GM12892 (cell line): Measurements from ENCODE around the gene ZNF830.

Source experiments
- DNase-seq: peaks from one replicate; pipeline ENCODE4 v3.0.0; 2011; ENCODE audit not compliant: insufficient read length
- FAIRE-seq: peaks from 2 replicates; lab custom pipeline; 2011; peaks lifted over from hg19 to GRCh38; lab: Jason Lieb, UNC
- POLR2A ChIP-seq: IDR thresholded peaks from 2 replicates; pipeline ENCODE4 v1.6.1; 2011; ENCODE audit warnings: low read depth, low read length, control low read depth
- POLR2AphosphoS5 ChIP-seq: IDR thresholded peaks from 2 replicates; pipeline ENCODE4 v1.6.1; 2011; ENCODE audit warnings: low read depth, low read length, control low read depth
- TAF1 ChIP-seq: IDR thresholded peaks from 2 replicates; pipeline ENCODE4 v1.6.1; 2011; ENCODE audit warnings: low read depth, mild to moderate bottlenecking, control low read depth, low read length, borderline replicate concordance

ZNF830 gene

DNA sequence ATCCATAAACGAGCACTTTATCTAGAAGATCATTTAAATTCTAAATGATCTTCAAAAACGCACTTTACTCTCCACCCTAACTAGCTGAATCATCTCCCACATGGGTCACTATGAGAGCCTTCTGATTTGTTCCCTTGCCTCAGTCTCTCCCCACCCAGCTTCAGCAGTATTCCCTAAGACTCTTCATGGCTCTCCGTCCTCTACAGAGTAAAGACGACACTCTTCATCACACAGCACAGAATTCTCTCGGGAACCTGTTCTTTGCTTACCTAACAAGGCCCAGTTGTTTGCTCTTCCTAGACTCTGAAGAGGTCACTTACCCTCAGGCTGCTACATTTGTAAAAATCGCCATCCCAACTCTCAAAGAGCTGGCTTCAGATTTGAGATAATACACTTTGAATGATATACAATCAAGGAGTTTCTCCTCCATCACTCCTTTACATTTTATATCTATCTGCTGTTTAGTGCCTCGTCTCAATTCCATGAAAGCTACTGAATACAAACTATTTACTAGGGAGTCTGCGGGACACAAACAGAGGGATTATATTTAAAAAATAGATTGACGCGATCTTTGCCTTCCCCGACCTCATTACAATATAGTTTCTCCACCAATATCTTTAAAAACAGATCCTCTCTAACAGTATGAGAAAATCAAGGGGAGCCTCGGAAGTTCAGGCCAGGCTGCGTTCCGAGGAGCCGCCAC is 18.5 kb downstream of the ZNF830 start:
- FAIRE-seq = no peak
- no peak for DNase-seq
- TF ChIP-seq POLR2A (no peak), POLR2AphosphoS5 (no peak), TAF1 (no peak)

DNA sequence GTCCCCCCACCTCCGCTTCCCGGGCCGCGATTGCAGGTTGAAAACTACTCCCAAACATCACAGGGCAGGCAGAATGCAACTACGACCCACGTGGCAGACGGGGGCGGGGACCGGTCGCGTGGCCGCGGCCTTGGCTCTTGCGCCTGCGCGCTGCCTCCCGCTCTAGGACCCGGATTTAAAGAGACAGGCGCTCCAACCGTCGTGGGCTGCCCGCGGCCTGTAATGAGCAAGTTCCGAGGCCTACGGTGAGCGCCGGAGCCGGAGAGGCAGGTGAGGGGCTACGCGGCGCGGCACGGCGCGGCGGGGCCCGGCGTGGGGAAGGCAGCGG is 19.0 kb downstream of the ZNF830 start, which contains the start of gene LIG3:
Gene LIG3, plus strand, starts transcription at position 160 of the 328 bp plus-strand sequence. CDS start 2,494 bp downstream, outside the sequence.
- DNase-seq = peak; percentile 89
- TF ChIP-seq POLR2AphosphoS5 = peak; percentile 74
- TF ChIP-seq POLR2A = peak; percentile 70; the same call in 1 of the 2 replicates
- TF ChIP-seq TAF1 = peak; percentile 69; the same call in 1 of the 2 replicates
- FAIRE-seq = peak; percentile 97

DNA sequence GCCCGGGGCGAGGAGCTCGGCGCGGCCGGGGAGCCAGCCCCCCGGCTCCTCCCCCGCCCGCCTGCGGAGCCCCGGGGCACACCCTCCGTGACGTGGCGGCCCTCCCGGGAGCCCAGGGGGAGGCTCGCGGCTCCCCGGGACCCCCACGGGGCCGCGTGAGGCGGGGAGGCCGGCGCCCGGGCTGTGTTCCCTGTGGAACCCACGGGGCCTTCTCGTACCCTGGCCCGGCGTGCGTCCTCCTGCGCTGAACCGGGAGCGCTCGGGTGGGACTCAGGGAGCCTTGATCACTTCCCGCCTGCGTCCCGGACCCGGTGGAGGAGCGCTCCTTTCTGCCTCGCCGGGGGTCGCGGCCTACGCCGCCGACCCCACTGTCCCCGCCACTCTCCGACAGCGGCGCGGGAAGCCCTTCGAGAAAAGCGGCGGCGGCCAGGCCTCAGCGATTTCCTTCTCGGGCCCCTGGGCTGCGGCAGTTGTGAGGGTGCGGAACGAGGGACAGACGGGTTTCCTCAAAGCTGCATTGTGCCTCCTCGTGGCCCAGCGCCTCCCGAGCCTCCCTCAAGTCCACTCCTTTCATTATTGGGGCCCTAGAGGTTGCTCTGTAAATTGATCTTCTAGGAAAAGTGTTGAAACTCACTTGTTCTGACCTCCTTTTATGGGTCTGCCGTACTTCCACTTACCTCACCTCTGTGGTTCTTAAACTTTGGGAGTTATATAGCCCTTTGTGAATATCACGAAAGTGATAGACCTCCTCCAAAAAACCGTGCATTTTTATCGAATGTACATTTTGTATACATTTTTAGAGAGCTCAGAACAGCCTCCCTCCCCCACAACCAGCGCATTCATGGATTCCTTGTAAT is 19.6 kb downstream of the ZNF830 start:
- peak; percentile 84 for FAIRE-seq
- peak; percentile 90 for DNase-seq
- TF ChIP-seq POLR2A = peak; percentile 79; the same call in 1 of the 2 replicates
- no peak for TF ChIP-seq TAF1
- TF ChIP-seq POLR2AphosphoS5 = peak; percentile 21; the same call in 1 of the 2 replicates

DNA sequence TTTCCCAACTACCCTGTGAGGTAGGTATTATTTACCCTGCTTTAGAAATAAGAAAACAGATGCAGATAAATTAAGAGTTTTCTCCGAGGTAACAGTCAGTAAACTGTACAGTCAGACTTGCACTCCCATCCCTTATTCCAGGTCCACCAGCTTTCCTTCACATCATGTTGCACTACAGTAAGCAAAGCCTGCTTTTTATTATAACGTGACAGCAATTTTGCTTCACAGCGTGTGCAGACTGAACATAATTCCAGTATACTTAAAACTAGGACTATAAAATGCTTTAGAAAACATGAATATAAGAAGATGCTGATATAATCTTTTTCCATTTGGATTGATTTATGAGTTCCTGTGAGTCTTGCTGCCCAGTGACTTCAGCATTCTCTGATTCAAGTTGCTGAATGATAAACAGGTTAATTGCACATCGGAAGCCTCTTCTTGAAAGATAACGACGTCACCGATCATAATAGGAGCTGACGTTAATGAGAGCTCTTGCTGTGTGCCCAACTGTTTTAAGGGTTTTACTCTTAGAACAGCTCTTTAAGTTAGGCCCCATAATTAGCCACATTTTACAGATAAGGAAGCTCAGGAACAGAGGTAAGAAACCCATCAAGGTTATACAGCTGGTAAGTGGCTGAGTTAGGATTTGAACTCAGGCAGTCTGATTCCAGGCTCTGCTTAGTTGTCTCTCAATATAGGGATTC is 20.4 kb downstream of the ZNF830 start:
- TF ChIP-seq POLR2AphosphoS5 (no peak), TAF1 (no peak), POLR2A (no peak)
- no peak for DNase-seq
- peak; percentile 17 for FAIRE-seq

DNA sequence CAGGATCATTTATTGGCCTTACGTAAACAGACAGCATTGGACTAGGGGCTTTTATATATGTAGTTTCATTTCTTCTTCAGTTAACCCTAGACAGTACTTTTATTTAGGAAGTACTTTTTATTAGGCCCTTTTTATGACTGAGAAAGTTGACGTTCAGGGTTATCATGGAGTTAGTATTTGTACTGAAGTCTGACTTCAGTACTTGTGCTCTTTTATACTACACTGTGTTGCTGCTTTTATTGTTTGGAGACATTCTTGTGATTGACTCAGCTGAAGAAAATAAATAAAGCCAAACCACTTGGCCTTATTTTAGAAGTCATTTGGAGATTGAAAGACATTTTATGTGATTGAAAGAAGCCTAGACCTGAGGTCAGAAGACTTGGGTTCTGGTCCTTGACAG is 25.9 kb downstream of the ZNF830 start:
- TF ChIP-seq POLR2A (no peak), TAF1 (no peak), POLR2AphosphoS5 (no peak)
- no peak for FAIRE-seq
- DNase-seq = no peak

DNA sequence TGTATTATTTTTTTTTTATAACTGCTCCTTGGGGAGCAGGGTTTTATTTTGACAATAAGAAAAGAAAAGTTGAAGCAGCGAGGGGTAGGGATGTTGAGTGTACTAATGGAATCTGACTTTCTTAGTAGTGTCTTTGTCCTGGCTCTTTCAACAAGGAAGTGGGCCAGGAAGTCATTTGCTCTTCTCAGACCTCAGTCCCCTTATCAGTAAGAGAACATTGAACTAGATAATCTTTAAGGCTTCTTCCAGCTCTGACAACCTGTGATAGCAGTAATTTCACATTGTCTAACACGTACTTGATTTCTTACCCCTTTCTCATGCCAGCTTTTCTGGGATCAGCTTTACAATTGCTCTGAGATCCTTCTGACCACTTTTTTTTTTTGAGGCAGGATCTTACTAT is 27.3 kb downstream of the ZNF830 start:
- FAIRE-seq (no peak), DNase-seq (no peak)
- no peak for TF ChIP-seq POLR2A
- TF ChIP-seq TAF1 = no peak
- TF ChIP-seq POLR2AphosphoS5 = no peak

DNA sequence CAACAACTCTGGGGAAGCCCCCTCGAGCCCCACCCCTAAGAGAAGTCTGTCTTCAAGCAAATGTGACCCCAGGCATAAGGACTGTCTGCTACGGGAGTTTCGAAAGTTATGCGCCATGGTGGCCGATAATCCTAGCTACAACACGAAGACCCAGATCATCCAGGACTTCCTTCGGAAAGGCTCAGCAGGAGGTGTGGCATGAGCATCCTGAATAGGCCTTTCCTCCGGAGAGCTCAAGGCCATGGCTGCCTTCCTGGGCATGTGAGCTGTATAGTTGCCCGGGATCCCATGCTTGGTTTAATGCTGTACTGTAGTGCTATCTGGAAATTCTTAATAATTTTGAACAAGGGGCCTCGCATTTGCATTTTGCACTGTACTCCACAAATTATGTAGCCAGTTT is 28.1 kb downstream of the ZNF830 start:
- DNase-seq (no peak), FAIRE-seq (no peak)
- no peak for TF ChIP-seq TAF1

DNA sequence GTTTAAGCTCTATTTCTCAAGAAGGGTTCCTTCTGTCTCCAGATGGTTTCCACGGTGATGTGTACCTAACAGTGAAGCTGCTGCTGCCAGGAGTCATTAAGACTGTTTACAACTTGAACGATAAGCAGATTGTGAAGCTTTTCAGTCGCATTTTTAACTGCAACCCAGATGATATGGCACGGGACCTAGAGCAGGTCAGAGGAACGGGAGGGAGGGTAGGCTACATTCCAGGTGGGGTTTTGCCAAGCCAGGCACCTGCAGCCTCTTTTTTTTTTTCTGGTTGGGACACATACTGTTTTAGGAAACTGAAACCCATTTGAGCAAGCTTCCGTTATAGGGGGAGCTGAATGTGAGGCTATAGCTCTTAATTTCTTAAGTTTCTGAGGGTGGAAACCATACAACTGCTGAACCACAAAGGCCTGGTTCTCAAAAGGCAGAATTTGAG is 29.6 kb downstream of the ZNF830 start:
- FAIRE-seq = no peak
- no peak for DNase-seq
- no peak for TF ChIP-seq TAF1
- TF ChIP-seq POLR2A = no peak
- TF ChIP-seq POLR2AphosphoS5 = no peak

DNA sequence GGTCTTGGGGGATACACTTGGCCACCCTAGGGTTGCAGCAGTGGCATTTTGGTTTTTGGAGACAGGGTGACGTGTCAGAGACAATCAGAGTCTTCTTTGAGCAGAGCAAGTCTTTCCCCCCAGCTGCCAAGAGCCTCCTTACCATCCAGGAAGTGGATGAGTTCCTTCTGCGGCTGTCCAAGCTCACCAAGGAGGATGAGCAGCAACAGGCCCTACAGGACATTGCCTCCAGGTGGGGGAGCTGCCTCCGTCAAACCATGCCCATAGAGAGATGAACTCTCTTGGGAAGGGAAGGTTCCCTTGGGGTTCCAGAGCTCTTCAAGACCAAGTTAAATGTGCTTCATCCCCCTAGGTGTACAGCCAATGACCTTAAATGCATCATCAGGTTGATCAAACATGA is 30.3 kb downstream of the ZNF830 start:
- no peak for TF ChIP-seq POLR2AphosphoS5
- no peak for FAIRE-seq
- DNase-seq = no peak

DNA sequence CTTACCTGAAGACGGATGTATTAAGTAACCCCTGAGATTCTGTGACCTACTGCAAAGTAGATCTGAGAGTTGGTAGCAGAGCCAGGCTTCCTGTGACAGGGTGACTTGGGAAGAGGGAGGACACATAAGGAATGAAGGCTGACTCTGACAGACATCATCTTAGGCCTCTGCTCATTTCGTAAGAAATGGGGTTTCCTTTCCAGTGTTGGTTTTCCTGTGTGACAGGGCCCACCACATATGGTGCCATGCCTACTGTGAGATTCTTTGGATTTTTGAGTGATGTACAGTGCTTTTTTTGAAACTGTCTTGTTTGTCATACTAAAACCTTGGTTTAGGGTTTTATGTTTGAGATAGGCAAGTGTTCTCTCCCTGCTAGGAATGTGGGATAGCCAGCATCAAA is 31.7 kb downstream of the ZNF830 start:
- TF ChIP-seq POLR2A (no peak), TAF1 (no peak), POLR2AphosphoS5 (no peak)
- FAIRE-seq (no peak), DNase-seq (no peak)
